Subcutaneous adipose tissue (tissue), 4 donors: ENCODE measurements around the gene ADAMTSL5. TPM values are rescaled to one million over a fixed set of nuclear protein-coding genes. Genes with fewer than 3 reads are reported as not detected.

Source experiments
- total RNA-seq, 4 donors: library from RNA; depleted of rRNA; stranded (reverse); fragments of >200 nt; gene quantifications; one replicate each; pipeline ENCODE4 v1.1.0, GENCODE V29; 2016
- TF ChIP-seq, protein P1 (sequence below): fragments of 450-650 bp; IDR thresholded peaks from one replicate; pipeline ENCODE4 v1.5.1; 2016; ENCODE audit warnings: low read depth, mild to moderate bottlenecking, control low read depth, antibody characterized with exemption, moderate library complexity

ADAMTSL5 gene
- total RNA-seq, 4 donors from 2014 or later: 0.51 to 1.3 TPM; not detected in 2

DNA sequence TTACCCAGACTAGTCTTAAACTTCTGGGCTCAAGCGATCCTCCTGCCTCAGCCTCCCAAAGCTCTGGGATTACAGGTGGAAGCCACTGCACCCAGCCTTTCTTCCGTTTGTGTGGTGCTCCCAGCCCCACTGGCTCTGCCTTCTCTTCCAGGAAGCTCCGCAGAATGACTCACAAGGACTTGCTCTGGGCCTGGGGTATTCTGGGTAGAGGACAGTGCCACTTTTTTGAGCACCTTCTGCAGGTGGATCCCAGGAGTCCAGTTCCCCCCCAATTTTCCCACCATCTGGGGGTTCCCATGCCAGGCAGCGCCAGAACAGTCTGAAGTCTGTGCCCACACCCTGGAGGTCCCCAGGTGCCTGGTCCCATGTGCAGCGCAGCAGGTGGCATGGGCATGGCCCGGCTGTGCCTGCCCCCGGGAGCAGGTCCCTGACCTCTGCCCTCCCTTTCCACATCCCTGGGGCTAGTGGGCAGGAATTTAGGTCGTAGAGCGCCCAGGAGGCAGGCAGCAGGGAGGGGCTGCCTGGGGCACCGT is 20.3 kb downstream of the ADAMTSL5 start:
- TF ChIP-seq, protein P1, sequence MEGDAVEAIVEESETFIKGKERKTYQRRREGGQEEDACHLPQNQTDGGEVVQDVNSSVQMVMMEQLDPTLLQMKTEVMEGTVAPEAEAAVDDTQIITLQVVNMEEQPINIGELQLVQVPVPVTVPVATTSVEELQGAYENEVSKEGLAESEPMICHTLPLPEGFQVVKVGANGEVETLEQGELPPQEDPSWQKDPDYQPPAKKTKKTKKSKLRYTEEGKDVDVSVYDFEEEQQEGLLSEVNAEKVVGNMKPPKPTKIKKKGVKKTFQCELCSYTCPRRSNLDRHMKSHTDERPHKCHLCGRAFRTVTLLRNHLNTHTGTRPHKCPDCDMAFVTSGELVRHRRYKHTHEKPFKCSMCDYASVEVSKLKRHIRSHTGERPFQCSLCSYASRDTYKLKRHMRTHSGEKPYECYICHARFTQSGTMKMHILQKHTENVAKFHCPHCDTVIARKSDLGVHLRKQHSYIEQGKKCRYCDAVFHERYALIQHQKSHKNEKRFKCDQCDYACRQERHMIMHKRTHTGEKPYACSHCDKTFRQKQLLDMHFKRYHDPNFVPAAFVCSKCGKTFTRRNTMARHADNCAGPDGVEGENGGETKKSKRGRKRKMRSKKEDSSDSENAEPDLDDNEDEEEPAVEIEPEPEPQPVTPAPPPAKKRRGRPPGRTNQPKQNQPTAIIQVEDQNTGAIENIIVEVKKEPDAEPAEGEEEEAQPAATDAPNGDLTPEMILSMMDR: no peak

DNA sequence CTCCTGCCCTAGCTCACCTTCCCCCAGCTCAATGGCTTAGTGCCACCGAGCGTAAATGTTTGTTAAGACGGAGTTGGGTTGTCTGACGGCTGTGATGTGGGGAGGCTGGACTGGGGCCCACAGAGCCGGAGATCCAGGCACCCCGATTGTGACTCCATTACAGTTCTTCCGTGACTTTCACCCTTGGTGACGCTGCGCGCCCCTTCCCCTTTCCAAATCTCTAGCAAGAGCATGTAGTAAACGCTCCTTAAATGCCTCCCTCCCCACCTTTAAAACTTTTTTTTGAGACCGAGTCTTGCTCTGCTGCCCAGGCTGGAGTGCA is 21.0 kb downstream of the ADAMTSL5 start:
- TF ChIP-seq, protein P1: no peak

DNA sequence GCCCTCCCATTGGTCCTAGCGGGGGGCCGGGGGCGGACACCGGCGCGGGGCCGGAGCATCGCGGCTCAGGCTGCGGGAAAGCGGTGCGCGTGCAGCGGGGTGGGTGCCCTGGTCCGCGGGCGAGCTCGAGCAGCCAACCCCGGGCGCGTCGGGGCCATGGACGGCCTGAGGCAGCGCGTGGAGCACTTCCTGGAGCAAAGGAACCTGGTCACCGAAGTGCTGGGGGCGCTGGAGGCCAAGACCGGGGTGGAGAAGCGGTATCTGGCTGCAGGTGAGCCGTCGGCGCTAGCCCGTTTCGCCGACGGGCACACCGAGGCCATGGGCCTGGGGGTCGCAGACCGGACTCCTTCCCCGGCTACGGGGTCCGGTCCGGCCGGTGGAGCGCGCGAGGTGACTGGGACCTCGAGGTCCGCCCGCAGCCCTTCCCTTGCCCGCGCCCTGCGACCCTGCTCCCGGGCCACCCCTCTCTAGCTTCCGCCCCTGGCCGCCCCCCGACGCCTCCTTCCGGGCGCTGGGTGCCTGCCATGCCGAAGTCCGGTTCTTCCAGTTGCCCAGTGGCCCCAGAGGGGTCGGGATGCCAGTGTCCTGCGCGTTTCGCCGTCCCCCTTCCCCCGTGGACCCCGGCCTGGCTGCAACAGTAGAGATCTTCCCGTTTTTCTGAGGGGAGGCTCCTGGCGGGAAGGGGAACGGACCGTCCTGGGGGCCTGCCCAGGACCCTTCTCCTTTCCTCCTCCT is 21.5 kb downstream of the ADAMTSL5 start, which contains the start of gene REEP6:
Gene REEP6 (plus strand): TSS at position 68 of the 735 bp plus-strand sequence. CDS start 89 bp downstream, at position 157.
- TF ChIP-seq, protein P1: no peak

GRCh38 chr19:1490311-1491113 is 22.3 kb downstream of the ADAMTSL5 start, which contains the start of gene PCSK4:
PCSK4 (minus strand) TSS chr19:1490350; CDS start chr19:1490346, 4 bp downstream.
- TF ChIP-seq, protein P1: no peak

GRCh38 chr19:1489463-1490310 is 23.1 kb downstream of the ADAMTSL5 start:
- TF ChIP-seq, protein P1: no peak

- TF ChIP-seq, protein P1: no peak
These were observed 24.6 kb downstream of the ADAMTSL5 start for GRCh38 chr19:1488282-1488601.
